Heart right ventricle (tissue), 16 donors: Measurements from ENCODE around the gene STX1B. TPM values are rescaled to one million over a fixed set of nuclear protein-coding genes. Genes with fewer than 3 reads are reported as not detected.

Experiments used
- ATAC-seq, 8 donors: fragments of 200-7000 bp; cut with Tn5 transposase; one replicate each; pipeline ENCODE4 v1.9.1; 2020; ENCODE audit warnings: mild to moderate bottlenecking in 8 of 8, moderate library complexity in 8 of 8, moderate number of reproducible peaks in 1 of 8
- DNase-seq, 2 donors: peaks; one replicate each; pipeline ENCODE4 v3.0.0-alpha.2; 2020
- H3K27ac ChIP-seq, 10 donors: fragments of 200-600 bp; sonication (generic) in 2 of 10; one replicate each; pipeline versions ENCODE4 v1.5.0 to v1.8.0; 2020 to 2022; ENCODE audit warnings: mild to moderate bottlenecking in 3 of 10
- H3K27me3 ChIP-seq, 7 donors: fragments of 200-600 bp; one replicate each; pipeline ENCODE4 v1.8.0; 2021 to 2022; ENCODE audit warnings: mild to moderate bottlenecking in 2 of 7
- H3K36me3 ChIP-seq, 9 donors: fragments of 200-600 bp; sonication (generic) in 1 of 9; one replicate each; pipeline versions ENCODE4 v1.5.0 to v1.8.0; 2020 to 2022; ENCODE audit warnings: mild to moderate bottlenecking in 2 of 9
- H3K4me1 ChIP-seq, 9 donors: fragments of 200-600 bp; sonication (generic) in 1 of 9; one replicate each; pipeline versions ENCODE4 v1.5.0 to v1.8.0; 2020 to 2022; ENCODE audit warnings: mild to moderate bottlenecking in 4 of 9
- H3K4me3 ChIP-seq, 10 donors: fragments of 200-600 bp; sonication (generic) in 2 of 10; one replicate each; pipeline versions ENCODE4 v1.5.0 to v1.8.0; 2020 to 2022; ENCODE audit warnings: mild to moderate bottlenecking in 7 of 10, moderate library complexity in 2 of 10
- H3K9me3 ChIP-seq, 11 donors: fragments of 200-600 bp in 10 of 11; sonication (generic) in 2 of 11; one replicate each; pipeline versions ENCODE4 v1.5.0 to v1.8.0; 2013 to 2022; ENCODE audit warnings: mild to moderate bottlenecking in 2 of 11, control low read depth in 1 of 11, moderate library complexity in 1 of 11
- CTCF ChIP-seq, 9 donors: fragments of 200-600 bp; sonication (generic) in 2 of 9; IDR thresholded peaks; one replicate each; pipeline versions ENCODE4 v1.5.0 to v1.8.0; 2021 to 2022; ENCODE audit warnings: antibody characterized with exemption in 9 of 9, mild to moderate bottlenecking in 5 of 9, moderate library complexity in 1 of 9
- WGBS, 2 donors: extraction: QIAGEN DNeasy Blood & Tissue Kit; methylation state at CpG; one replicate each; pipeline ENCODE4 v1.1.7; 2013; ENCODE audit warnings: inconsistent platforms in 1 of 2; 5-methylcytosine and 5-hydroxymethylcytosine counted together
- intact Hi-C, 10 donors: fragments of 100-400 bp; cut with DNase I; formaldehyde crosslinking; loops; one replicate each; pipeline versions ENCODE4 v1.11.1 to v1.14.2; 2022
- polyA plus RNA-seq, 2 donors: library from polyadenylated mRNA; stranded (reverse); fragments of 200-250 nt; gene quantifications; one replicate each; pipeline ENCODE4 v1.2.3, GENCODE V29; 2013
- total RNA-seq, 10 donors: library from RNA; stranded (reverse); fragmentation: NEBNext Ultra II Directional in 3 of 10; extraction: Animal tissue kit (Norgen Biotek cat#: 25700) in 3 of 10; gene quantifications; one replicate each; pipeline versions ENCODE4 v1.2.1 to v1.2.4, GENCODE V29; 2021 to 2023
- donor health status: Arrhythmogenic right ventricular cardiomyopathy.
- donor health status: ischemic (EF 13 %, LVEDD 7.1; RV severe dilation, severe dysfunction).
- donor health status: healthy with polysubstance abuse.
- donor health status: DM: no; HTN: yes; CAD: no.
- donor health status: DM: no; HTN: no; CAD: no.
- donor health status: ischemic (EF 25% LVEDD 6.9; RV normal size, moderate dysfunction).
- donor health status: ischemic (EF 25% LVEDD 5.7; RV mildly dilated, moderate dysfunction).
- donor health status: healthy.
- donor health status: DM: yes; HTN: yes; CAD: no.
- donor health status: Ischemic cardiomyopathy.
- donor health status: ischemic (EF 35%, LVEDD 5.7; RV mildly dilated, moderate dysfunction).
- donor health status: nonischemic (EF 11% LVEDD 7.7; RV severe dilation, severe dysfunction).
- donor health status: DM: yes; HTN: yes; CAD: no.
- donor health status: PGD.
- donor health status: ischemic (EF 29% LVEDD 5.4; RV normal size, mild dysfunction).
- donor health status: nonischemic (EF 23%, LVEDD 6.1; RV moderate dilation, normal function).

The STX1B gene
- total and polyA plus RNA-seq, 12 donors: 0.07 to 2.3 (median 0.90) TPM

- H3K36me3 ChIP-seq: peaks cover 0 to 19% (median 0%) of the 10 kb centered on the region in 9 donors
- no peak overlapping the region for H3K4me3 ChIP-seq
- peaks cover 6 to 52% (median 42%) of the 10 kb centered on the region in 9 donors for H3K4me1 ChIP-seq
- intact Hi-C loops: loop anchor here in 2 of 10 donors (10.0 kb wide), 2 partner anchors 494 to 924 kb away; partner anchors contain the start of genes ZNF267 (in 1 of the 2) and ZNF843 (in 1 of the 2)
- ATAC-seq (no peak), DNase-seq (no peak)
- WGBS, 2 donors: 80 to 82% methylated on average over 1 of the region's 1 CpG
- no peaks in the 10 kb centered on the region for H3K27me3 ChIP-seq
- H3K27ac ChIP-seq: peak overlapping the region in 7 of 10 donors; percentile 18 to 96 (median 86)
- H3K9me3 ChIP-seq: no peaks in the 10 kb centered on the region
- TF ChIP-seq CTCF (IDR thresholded peaks at IDR 0.05): no peak
Observed at GRCh38 chr16:30951193-30951592, 59.2 kb downstream of the STX1B start.

GRCh38 chr16:30950516-30951065 is 59.8 kb downstream of the STX1B start:
- ATAC-seq (no peak), DNase-seq (no peak)
- TF ChIP-seq CTCF (IDR thresholded peaks at IDR 0.05): no peak
- Histone ChIP-seq H3K4me1 (peaks cover 6 to 52% (median 42%) of the 10 kb centered on the region in 9 donors), H3K9me3 (no peaks in the 10 kb centered on the region), H3K27ac (peak overlapping the region in 9 of 10 donors; percentile 86 to 98 (median 95)), H3K27me3 (no peaks in the 10 kb centered on the region), H3K36me3 (peaks cover 0 to 19% (median 0%) of the 10 kb centered on the region in 9 donors), H3K4me3 (peak overlapping the region in 9 of 10 donors; percentile 65 to 100 (median 99))
- 77 to 81% methylated on average over 8 of the region's 8 CpGs for whole genome bisulfite sequencing, 2 donors
- intact Hi-C loops: loop anchor here in 2 of 10 donors (10.0 kb wide), 2 partner anchors 494 to 924 kb away; partner anchors contain the start of genes ZNF267 (in 1 of the 2) and ZNF843 (in 1 of the 2)

GRCh38 chr16:30949650-30950515 is 60.6 kb downstream of the STX1B start:
- Histone ChIP-seq H3K27me3 (no peaks in the 10 kb centered on the region), H3K4me1 (peaks cover 6 to 52% (median 42%) of the 10 kb centered on the region in 9 donors), H3K27ac (peak overlapping the region; percentile 86 to 98 (median 95)), H3K9me3 (no peaks in the 10 kb centered on the region), H3K4me3 (peak overlapping the region; percentile 65 to 100 (median 99)), H3K36me3 (peaks cover 0 to 24% (median 0%) of the 10 kb centered on the region in 9 donors)
- DNase-seq (peak; percentile 82 to 85), ATAC-seq (peak; percentile 54 to 75 (median 69))
- 8 to 10% methylated on average over 21 of the region's 21 CpGs for WGBS, 2 donors
- intact Hi-C loops: loop anchor here in 2 of 10 donors (10.0 kb wide), 2 partner anchors 495 to 925 kb away; partner anchors contain the start of genes ZNF267 (in 1 of the 2) and ZNF843 (in 1 of the 2)
- TF ChIP-seq CTCF (IDR thresholded peaks at IDR 0.05): peak in 2 of 9 donors; percentile 9 to 15
